Astrocyte (in vitro differentiated cells and primary cell): Measurements from ENCODE around the gene NECTIN1. TPM values are rescaled to one million over a fixed set of nuclear protein-coding genes. Genes with fewer than 3 reads are reported as not detected.

Experiments used
- DNase-seq: peaks from one replicate; pipeline ENCODE4 v3.0.0-alpha.2; 2010; ENCODE audit warnings: low read depth
- FAIRE-seq: peaks from 2 replicates; lab custom pipeline; 2011; peaks lifted over from hg19 to GRCh38; lab: Jason Lieb, UNC
- H2AFZ ChIP-seq: 2 replicates; pipeline ENCODE4 v1.6.0; 2012; ENCODE audit warnings: low read depth, low read length, inconsistent platforms
- H3K27ac ChIP-seq: 2 replicates; pipeline ENCODE4 v1.5.1; 2011; ENCODE audit warnings: low read depth, low read length, inconsistent platforms
- H3K27me3 ChIP-seq: 2 replicates; pipeline ENCODE4 v1.6.0; 2011; ENCODE audit warnings: low read length, inconsistent platforms; ENCODE audit not compliant: insufficient read depth
- H3K36me3 ChIP-seq: 2 replicates; pipeline ENCODE4 v1.5.1; 2011; ENCODE audit warnings: low read length, inconsistent platforms; ENCODE audit not compliant: insufficient read depth
- H3K4me1 ChIP-seq: 2 replicates; pipeline ENCODE4 v1.5.1; 2011; ENCODE audit warnings: low read length, inconsistent platforms; ENCODE audit not compliant: insufficient read depth
- H3K4me2 ChIP-seq: 2 replicates; pipeline ENCODE4 v1.6.0; 2012; ENCODE audit warnings: low read length, inconsistent platforms
- H3K4me3 ChIP-seq: 2 replicates; pipeline ENCODE4 v1.5.1; 2011; ENCODE audit warnings: low read depth, mild to moderate bottlenecking, low read length, inconsistent platforms; ENCODE audit not compliant: insufficient read depth
- H3K79me2 ChIP-seq: 2 replicates; pipeline ENCODE4 v1.6.0; 2012; ENCODE audit warnings: mild to moderate bottlenecking, low read length, inconsistent platforms; ENCODE audit not compliant: insufficient read depth
- H3K9ac ChIP-seq: 2 replicates; pipeline ENCODE4 v1.6.0; 2012; ENCODE audit warnings: mild to moderate bottlenecking, low read length, inconsistent platforms
- H3K9me3 ChIP-seq: 2 replicates; pipeline ENCODE4 v1.5.1; 2012; ENCODE audit warnings: low read depth, mild to moderate bottlenecking, low read length, inconsistent platforms; ENCODE audit not compliant: insufficient read depth
- H4K20me1 ChIP-seq: 2 replicates; pipeline ENCODE4 v1.6.0; 2012; ENCODE audit warnings: low read length, inconsistent platforms; ENCODE audit not compliant: insufficient read depth
- H3K27ac Mint-ChIP-seq: one replicate; pipeline ENCODE4 v1.8.0; 2021; ENCODE audit warnings: mild to moderate bottlenecking, mixed read lengths; ENCODE audit not compliant: unreplicated experiment
- H3K27me3 Mint-ChIP-seq: one replicate; pipeline ENCODE4 v1.8.0; 2021; ENCODE audit warnings: low read depth, mixed read lengths; ENCODE audit not compliant: unreplicated experiment
- H3K36me3 Mint-ChIP-seq: one replicate; pipeline ENCODE4 v1.8.0; 2021; ENCODE audit warnings: low read depth, mixed read lengths; ENCODE audit not compliant: unreplicated experiment
- H3K4me1 Mint-ChIP-seq: one replicate; pipeline ENCODE4 v1.8.0; 2021; ENCODE audit warnings: low read depth, mixed read lengths; ENCODE audit not compliant: unreplicated experiment
- H3K4me3 Mint-ChIP-seq: one replicate; pipeline ENCODE4 v1.8.0; 2021; ENCODE audit warnings: mild to moderate bottlenecking, moderate library complexity, mixed read lengths; ENCODE audit not compliant: unreplicated experiment
- H3K9me3 Mint-ChIP-seq: one replicate; pipeline ENCODE4 v1.8.0; 2021; ENCODE audit warnings: mild to moderate bottlenecking, mixed read lengths; ENCODE audit not compliant: unreplicated experiment
- EZH2 ChIP-seq: IDR thresholded peaks from 2 replicates; pipeline ENCODE4 v1.6.1; 2012; ENCODE audit warnings: mild to moderate bottlenecking, low read length, inconsistent platforms; ENCODE audit not compliant: insufficient read depth
- total RNA-seq: library from RNA; stranded (reverse); gene quantifications from 2 replicates; pipeline ENCODE4 v1.2.1, GENCODE V29; 2021
- TF ChIP-seq, protein P1 (sequence below): IDR thresholded peaks from 2 replicates; pipeline ENCODE4 v1.5.1; 2011; ENCODE audit warnings: low read depth, mild to moderate bottlenecking, inconsistent platforms, low read length, moderate library complexity; ENCODE audit not compliant: insufficient read depth

Gene NECTIN1
- total RNA-seq, 1 donor from 2014 or later, result 17.7 TPM

DNA sequence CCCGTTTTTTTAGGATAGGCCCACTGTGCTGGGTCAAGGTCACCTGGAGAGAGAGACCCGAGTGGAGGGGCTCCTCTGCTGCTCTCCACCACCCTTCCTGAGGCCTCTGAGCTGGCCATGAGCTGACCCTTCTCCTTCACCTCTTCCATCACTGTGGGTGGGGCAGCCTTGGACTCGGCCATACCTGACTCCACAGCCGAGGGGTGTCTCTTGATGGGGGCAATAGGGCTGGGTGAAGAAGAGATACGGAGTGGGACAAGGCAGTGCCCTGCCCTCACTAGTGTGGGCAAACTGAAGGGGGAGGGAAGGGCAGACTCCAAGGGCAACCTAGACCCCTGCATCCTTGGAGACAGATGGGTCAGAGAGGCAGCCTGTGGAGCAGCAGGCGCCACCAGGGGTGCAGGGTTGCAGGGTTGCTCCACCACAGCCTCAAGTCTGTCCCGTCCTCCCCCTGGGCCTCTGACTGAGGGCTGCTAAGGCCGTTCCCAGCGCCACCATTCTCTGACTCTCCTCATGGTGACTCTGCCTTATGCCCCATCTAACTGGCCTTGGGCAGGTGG is 20.1 kb upstream of the NECTIN1 start:
- H3K27ac Mint-ChIP-seq, result no peak overlapping the region
- Histone ChIP-seq H3K27ac (no peak overlapping the region), H3K4me2 (no peak overlapping the region), H3K9ac (no peak overlapping the region), H3K27me3 (peaks cover 9% of the 10 kb centered on the region), H2AFZ (no peak overlapping the region), H3K9me3 (no peaks in the 10 kb centered on the region), H3K36me3 (no peaks in the 10 kb centered on the region), H4K20me1 (no peaks in the 10 kb centered on the region), H3K4me1 (no peaks in the 10 kb centered on the region), H3K4me3 (no peak overlapping the region), H3K79me2 (no peaks in the 10 kb centered on the region)
- peaks cover 78% of the 10 kb centered on the region for H3K27me3 Mint-ChIP-seq
- no peak for TF ChIP-seq EZH2
- TF ChIP-seq, protein P1, sequence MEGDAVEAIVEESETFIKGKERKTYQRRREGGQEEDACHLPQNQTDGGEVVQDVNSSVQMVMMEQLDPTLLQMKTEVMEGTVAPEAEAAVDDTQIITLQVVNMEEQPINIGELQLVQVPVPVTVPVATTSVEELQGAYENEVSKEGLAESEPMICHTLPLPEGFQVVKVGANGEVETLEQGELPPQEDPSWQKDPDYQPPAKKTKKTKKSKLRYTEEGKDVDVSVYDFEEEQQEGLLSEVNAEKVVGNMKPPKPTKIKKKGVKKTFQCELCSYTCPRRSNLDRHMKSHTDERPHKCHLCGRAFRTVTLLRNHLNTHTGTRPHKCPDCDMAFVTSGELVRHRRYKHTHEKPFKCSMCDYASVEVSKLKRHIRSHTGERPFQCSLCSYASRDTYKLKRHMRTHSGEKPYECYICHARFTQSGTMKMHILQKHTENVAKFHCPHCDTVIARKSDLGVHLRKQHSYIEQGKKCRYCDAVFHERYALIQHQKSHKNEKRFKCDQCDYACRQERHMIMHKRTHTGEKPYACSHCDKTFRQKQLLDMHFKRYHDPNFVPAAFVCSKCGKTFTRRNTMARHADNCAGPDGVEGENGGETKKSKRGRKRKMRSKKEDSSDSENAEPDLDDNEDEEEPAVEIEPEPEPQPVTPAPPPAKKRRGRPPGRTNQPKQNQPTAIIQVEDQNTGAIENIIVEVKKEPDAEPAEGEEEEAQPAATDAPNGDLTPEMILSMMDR, result no peak
- peaks cover 3% of the 10 kb centered on the region for H3K4me1 Mint-ChIP-seq
- FAIRE-seq (no peak), DNase-seq (no peak)
- peaks cover 3% of the 10 kb centered on the region for H3K9me3 Mint-ChIP-seq
- H3K36me3 Mint-ChIP-seq, result peaks cover 4% of the 10 kb centered on the region
- H3K4me3 Mint-ChIP-seq, result no peak overlapping the region

DNA sequence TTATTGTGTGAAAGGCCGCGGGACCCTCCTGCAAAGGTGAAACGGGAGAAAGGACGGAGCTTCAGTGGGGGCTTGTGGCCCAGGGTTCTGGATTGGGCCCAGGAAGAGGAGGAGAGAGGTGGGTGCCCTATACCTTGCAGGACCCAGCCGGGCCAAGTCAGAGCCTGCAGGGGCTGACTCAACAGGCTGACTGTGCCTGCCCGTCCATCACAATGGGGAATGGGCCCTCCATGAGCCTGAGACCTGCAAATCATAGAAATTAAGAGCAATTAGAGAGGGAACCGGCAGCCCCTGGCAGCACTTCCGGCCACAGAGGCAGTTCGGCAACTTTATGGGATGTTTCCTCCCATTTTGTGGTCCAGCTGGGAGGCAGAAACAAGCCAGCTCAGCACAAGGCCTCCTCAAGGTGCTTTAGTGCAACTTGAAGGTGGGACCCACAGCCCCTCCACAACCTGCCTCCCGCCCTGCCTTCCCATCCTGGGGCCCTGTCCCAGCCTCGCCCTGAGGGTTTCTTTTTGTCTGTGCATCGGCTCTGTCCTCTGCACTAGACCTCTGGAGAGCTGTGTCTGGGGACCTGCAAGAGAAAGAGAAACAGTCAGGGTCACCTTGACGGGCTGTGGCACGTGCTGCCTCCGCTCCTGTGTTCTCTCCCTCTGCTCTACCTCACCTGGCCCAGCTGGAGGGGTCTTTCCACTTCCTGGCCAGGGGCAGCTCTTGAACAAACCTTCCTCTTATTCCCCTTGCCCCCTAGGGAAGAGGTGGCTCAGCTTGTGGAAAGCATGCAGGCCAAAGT is 19.1 kb upstream of the NECTIN1 start:
- Histone ChIP-seq H3K9me3 (peaks cover 3% of the 10 kb centered on the region), H3K27ac (no peak overlapping the region), H3K4me1 (no peaks in the 10 kb centered on the region), H3K79me2 (no peaks in the 10 kb centered on the region), H3K36me3 (no peaks in the 10 kb centered on the region), H4K20me1 (no peaks in the 10 kb centered on the region), H2AFZ (no peak overlapping the region), H3K4me2 (no peak overlapping the region), H3K9ac (no peak overlapping the region), H3K27me3 (peaks cover 11% of the 10 kb centered on the region), H3K4me3 (no peak overlapping the region)
- DNase-seq (no peak), FAIRE-seq (no peak)
- TF ChIP-seq EZH2, result no peak
- TF ChIP-seq, protein P1, result no peak
- Mint-ChIP-seq H3K27me3 (peaks cover 76% of the 10 kb centered on the region), H3K4me3 (no peak overlapping the region), H3K9me3 (peaks cover 3% of the 10 kb centered on the region), H3K27ac (no peak overlapping the region), H3K4me1 (peaks cover 3% of the 10 kb centered on the region), H3K36me3 (peaks cover 4% of the 10 kb centered on the region)
